GM21717 (cell line): Measurements from ENCODE around the gene CUL3.
A peak's percentile ranks its signal among the peaks of the same experiment; 100 is the strongest.
"Not testable (repeated sequence)": the region's sequence is repeated elsewhere in the genome, so short reads cannot be mapped to it uniquely, and the experiment has no call there.

Source experiments
- ATAC-seq: cut with Tn5 transposase; IDR thresholded peaks from one replicate; pipeline ENCODE4 v1.9.1; 2021; ENCODE audit warnings: mild to moderate bottlenecking, moderate library complexity; ENCODE audit not compliant: unreplicated experiment

The CUL3 gene

DNA sequence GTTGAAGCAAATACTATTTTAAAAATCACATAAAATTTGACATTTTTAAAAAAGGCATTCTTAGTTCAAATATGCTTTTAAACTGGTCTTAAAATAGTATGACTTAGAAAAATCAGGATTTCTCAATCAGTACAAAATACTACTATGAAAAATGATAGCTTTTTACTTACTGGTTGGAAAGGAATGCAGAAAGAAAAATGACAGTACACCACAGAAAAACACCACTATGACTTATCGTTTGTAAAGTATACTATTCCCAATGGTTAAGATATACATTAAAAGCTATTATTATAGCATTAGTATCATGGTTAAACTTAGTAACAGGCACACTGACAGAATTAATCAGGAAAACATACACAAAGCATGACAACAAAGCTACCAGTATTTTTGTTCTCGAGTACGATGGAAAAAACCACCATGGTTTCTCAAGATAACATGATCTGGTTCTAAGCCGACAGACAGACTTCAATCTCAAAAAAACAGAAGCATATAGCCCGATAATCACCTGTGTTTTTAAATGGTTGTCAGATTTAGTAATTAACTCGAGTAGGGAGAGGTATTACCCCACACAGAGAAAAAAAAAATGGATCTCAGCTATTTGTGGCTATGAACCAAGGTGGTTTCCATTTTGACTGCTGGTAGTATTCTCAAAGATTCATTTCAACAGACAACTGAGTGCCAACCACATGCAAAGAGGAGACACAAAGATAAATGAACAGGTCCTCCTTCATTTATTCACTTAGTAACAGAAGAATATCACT is 39.1 kb downstream of the CUL3 start:
- ATAC-seq = peak; percentile 80

- ATAC-seq = no peak
Measured at GRCh38 chr2:224543939-224544338, 41.2 kb downstream of the CUL3 start.

DNA sequence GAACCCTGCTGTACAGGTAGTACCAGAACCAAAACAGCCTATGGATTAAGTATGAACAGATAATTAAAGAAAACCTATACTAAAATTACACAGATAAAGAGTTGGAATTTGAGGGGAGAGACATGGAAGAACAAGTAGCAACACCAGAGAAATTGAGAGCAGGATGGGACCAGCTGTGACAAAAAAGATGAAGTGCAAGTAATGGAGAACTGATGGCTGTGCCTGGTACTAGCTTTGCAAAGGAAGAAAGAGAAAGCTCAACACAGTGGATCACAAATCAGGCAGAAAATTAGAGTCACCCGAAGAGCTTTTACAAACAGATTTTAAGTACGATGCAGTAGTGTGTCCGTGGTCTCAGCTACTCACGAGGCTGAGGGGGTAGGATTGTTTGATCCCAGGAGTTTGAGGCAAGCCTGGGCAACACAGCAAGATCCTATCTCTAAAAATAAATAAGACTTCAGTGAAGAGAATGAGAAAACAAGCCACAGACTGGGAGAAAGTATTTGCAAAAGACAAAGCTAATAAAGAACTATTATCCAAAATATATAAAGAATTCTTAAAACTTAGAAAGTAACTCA is 46.5 kb downstream of the CUL3 start:
- ATAC-seq = no peak

GRCh38 chr2:224532931-224533330 is 52.2 kb downstream of the CUL3 start:
- ATAC-seq = no peak

DNA sequence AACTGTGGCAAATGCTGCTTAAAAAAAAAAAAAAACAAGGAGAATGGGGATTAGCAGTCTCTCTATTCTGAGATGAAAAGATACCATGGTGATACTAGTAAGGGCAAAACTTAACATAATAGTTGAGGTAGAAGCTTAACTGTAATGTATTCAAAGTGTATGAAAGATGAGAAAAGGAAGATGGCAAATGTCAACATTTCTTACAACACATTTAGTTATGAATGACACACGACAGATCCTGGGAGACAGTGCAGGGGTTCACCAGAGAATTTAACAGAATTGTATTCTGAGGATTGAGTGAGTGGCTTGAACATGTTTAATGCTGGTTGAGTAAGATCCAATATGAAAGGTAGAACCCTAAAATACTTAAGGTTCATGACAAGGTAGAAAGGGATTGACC is 52.7 kb downstream of the CUL3 start:
- no peak for ATAC-seq

DNA sequence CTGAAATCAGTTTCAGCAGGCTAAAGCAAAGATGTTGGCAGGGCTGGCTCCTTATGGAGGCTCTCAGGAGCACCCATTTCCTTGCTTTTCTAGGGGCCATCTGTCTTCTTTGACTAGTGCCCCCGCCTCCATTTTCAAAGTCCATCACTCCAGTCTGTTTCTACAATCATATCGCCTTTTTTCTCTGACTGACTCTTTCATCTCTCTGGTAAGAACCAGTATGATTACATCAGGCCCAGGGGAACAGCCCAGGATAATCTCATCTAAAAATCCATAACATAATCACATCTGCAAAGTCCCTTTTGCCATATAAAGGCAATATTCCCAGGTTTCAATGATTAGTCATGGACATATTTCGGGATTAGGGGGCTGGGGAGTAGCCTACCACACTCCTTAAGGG is 57.0 kb downstream of the CUL3 start:
- no peak for ATAC-seq

DNA sequence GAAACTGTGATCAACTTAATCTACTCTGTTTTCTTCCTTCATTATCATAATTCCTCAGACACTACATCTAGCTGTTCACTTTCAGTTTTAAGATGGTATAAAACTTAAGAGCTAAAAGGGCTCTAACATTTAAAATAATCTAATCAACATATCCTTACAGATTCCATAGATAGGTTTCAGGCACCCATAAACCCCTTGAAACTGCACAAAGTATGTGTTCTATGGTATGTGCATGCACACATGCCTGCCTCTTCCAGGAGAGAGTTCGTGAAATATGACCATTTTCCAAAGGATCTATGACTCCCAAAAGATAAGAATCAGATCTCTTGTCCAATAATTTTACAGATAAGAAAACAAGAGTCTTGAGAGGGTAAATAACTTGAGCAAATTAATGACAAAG is 59.4 kb downstream of the CUL3 start:
- ATAC-seq = no peak

DNA sequence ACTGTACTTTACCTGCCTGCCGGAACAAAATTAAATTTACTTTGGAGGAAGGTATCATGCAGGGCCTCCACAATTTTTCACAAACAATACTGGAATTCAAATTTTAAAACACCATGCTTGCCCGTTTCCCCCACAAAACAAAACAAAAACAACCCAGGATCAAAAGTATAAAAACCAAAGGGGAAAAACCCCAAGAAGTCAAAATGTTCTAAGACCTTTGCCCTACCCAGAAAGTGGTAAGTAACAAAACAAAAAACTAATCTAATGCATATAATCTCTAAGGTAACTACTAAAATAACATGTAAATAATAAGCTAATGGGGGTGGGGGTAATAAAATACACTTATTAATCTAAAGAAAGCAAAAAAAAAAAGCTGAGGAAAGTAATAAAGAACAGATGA is 60.5 kb downstream of the CUL3 start:
- no peak for ATAC-seq

DNA sequence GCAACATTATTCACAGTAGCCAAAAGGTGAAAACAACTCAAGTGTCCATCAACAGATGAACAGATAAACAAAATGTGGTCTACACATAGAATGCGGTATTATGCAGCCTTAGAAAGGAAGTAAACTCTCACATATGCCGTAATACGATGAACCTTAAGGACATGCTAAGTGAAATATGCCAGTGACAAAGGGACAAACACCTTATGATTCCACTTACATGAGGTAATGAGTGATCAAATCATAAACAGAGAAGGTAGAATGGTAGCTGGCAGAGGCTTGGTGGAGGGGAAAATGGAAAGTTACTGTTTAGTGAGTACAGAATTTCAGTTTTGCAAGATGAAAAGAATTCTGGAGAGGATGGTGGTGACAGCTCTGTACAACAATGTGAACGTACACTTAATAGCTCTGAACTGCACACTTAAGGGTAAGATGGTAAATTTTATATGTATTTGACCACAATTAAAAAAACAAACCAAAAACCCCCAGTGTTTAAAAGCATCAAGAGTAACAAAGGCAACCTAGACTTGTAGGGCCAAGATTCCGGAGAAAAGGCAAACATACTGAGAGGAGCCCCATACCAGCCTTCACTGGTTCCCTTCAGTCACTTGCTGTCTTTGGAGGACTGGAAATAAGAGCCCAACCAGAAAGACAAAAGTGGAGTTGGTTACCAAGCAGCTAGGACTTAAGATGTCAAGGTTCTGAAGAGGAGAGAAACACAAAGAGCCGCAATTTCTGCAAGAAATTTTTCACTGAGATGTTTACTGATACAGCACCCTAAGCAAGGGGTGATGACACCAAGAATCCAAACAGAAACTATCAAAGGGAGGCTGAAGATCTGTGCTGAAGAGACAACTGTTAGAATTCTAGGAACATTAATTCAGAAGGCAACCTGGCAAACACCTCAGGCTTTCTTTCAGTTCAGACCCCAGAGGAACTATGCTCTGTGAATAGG is 61.3 kb downstream of the CUL3 start:
- peak; percentile 26 for ATAC-seq

- not testable (repeated sequence) for ATAC-seq
Measured at GRCh38 chr2:224522483-224522882, 62.7 kb downstream of the CUL3 start.

- ATAC-seq = peak; percentile 70
Measured at GRCh38 chr2:224520064-224520463, 65.1 kb downstream of the CUL3 start.

GRCh38 chr2:224518806-224519580 is 66.2 kb downstream of the CUL3 start:
- no peak for ATAC-seq

DNA sequence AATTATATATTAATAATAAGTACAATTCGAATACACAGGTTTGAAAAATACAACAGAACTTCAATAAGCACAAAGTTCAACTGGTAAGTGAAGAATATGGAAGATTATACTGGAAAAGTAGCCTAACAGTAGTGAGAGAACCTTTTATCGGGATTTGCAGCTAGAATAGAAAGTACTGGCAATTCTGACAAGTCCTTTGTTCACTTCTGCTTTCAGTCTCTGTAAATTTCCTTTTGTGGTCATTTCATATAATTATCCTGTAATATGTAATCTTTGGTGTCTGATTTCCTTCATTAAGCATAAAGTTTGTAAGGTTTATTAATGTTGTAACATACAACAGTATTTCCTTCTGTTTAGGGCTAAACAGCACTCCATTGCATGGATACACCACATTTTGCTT is 67.2 kb downstream of the CUL3 start:
- ATAC-seq = no peak

GRCh38 chr2:224516393-224516792 is 68.8 kb downstream of the CUL3 start:
- ATAC-seq = not testable (repeated sequence)

DNA sequence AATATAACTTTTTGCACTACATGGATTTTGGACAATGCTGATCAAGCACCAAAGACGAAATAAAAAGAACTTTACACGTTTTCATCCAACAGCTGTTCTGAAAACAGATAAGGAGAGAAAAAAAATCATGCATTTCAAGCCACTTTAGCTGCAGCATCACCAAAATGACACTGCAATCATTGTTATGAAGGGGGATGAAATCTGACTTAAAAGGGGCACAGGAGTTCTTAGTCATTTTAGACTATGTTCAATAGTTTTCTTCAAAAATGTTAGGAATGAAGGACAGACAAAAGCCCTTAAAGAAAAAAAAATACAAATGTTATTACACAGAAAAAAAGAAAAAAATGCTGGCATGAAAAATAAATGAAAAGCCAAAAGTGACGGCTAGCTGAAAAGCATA is 71.2 kb downstream of the CUL3 start:
- no peak for ATAC-seq

DNA sequence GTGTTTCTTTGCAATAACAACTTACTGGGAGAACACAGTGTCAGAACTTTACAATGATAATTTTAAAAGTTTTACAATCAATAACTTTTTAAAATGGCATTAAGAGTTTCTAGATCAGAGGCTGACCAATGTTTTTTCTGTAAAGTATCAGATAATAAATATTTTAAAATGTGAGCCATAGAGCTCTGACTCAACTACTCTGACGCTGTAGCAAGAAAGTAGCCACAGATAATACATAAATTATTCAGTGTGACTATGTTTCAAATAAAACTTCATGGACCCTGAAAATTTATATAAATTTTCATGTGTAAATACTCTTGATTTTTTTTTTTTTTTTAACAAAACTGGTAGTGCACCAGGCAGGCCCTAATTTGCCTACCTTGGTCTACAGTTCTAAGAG is 77.4 kb downstream of the CUL3 start:
- no peak for ATAC-seq

DNA sequence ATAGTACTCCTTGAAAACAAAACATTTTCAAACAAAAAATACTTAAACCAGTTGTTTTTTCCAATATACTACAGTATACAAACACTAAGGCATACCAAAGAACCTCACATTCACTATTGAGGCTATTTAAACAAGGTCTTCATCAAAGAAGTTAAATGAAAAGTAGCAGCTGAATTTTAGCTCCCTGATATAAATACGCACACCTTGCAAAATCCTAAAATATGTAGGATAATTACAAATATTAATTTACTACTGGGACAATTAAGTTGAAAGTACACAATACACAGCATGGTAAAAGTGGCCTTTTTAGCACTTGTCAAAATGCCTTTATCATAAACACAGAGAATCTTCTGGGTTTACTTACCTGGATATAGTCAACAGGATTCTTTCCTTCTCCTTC is 78.7 kb downstream of the CUL3 start:
- ATAC-seq = no peak

GRCh38 chr2:224498991-224499390 is 86.2 kb downstream of the CUL3 start:
- ATAC-seq = no peak

- ATAC-seq = no peak
Measured at GRCh38 chr2:224492531-224492930, 92.6 kb downstream of the CUL3 start.

GRCh38 chr2:224487940-224488339 is 97.2 kb downstream of the CUL3 start:
- ATAC-seq = not testable (repeated sequence)
